Mesenchymal stem cell (in vitro differentiated cells and primary cell): ENCODE measurements around the gene SLC18A3.

Source experiments
- DNase-seq: peaks from one replicate; pipeline ENCODE4 v3.0.0-alpha.2; 2013
- H2AFZ ChIP-seq: one replicate; pipeline ENCODE4 v1.6.1; 2013; ENCODE audit warnings: low read depth, mild to moderate bottlenecking, control low read depth, inconsistent platforms, low read length, moderate library complexity
- H2AK5ac ChIP-seq: 2 replicates; pipeline ENCODE4 v1.6.1; 2013; ENCODE audit warnings: low read length, moderate library complexity, mild to moderate bottlenecking, inconsistent platforms; ENCODE audit not compliant: severe bottlenecking
- H2BK120ac ChIP-seq: one replicate; pipeline ENCODE4 v1.6.1; 2013; ENCODE audit warnings: low read depth, mild to moderate bottlenecking, inconsistent platforms, low read length, moderate library complexity
- H2BK12ac ChIP-seq, 2 experiments: one replicate each; pipeline ENCODE4 v1.6.1; 2013; ENCODE audit warnings: inconsistent platforms in 2 of 2, low read length in 2 of 2, mild to moderate bottlenecking in 2 of 2, moderate library complexity in 2 of 2, control low read depth in 1 of 2
- H2BK15ac ChIP-seq: one replicate; pipeline ENCODE4 v1.6.1; 2013; ENCODE audit warnings: mild to moderate bottlenecking, low read depth, inconsistent platforms; ENCODE audit not compliant: poor library complexity, severe bottlenecking
- H2BK5ac ChIP-seq: 2 replicates; pipeline ENCODE4 v1.6.1; 2013; ENCODE audit warnings: low read depth, mild to moderate bottlenecking, low read length, control low read depth, inconsistent platforms; ENCODE audit not compliant: poor library complexity, severe bottlenecking
- H3K14ac ChIP-seq, 2 experiments: one replicate each; pipeline ENCODE4 v1.6.1; 2013; ENCODE audit warnings: inconsistent platforms in 2 of 2, low read length in 2 of 2, control low read depth in 1 of 2, mild to moderate bottlenecking in 1 of 2, moderate library complexity in 1 of 2
- H3K18ac ChIP-seq, 2 experiments: one replicate each; pipeline ENCODE4 v1.6.1; 2013; ENCODE audit warnings: inconsistent platforms in 2 of 2, low read length in 2 of 2, control low read depth in 1 of 2, low read depth in 1 of 2, mild to moderate bottlenecking in 1 of 2
- H3K23ac ChIP-seq, 2 experiments: one replicate each; pipeline ENCODE4 v1.6.1; 2013; ENCODE audit warnings: inconsistent platforms in 2 of 2, low read length in 2 of 2, mild to moderate bottlenecking in 2 of 2, moderate library complexity in 2 of 2, control low read depth in 1 of 2
- H3K27ac ChIP-seq: 2 replicates; pipeline ENCODE4 v1.5.1; 2013; ENCODE audit warnings: mild to moderate bottlenecking, moderate library complexity, low read length, control low read depth, inconsistent platforms; ENCODE audit not compliant: poor library complexity, severe bottlenecking
- H3K27me3 ChIP-seq, 2 experiments: 2 replicates each; pipeline versions ENCODE4 v1.6.1 to v1.7.0; 2013; ENCODE audit warnings: low read length in 2 of 2, mild to moderate bottlenecking in 2 of 2, moderate library complexity in 2 of 2, control low read depth in 1 of 2, inconsistent platforms in 1 of 2; ENCODE audit not compliant: control insufficient read depth in 1 of 2, insufficient read depth in 1 of 2
- H3K36me3 ChIP-seq, 2 experiments: 2 replicates each; pipeline versions ENCODE4 v1.6.1 to v1.7.0; 2013; ENCODE audit warnings: low read length in 2 of 2, control low read depth in 1 of 2, inconsistent platforms in 1 of 2, low read depth in 1 of 2, mild to moderate bottlenecking in 1 of 2; ENCODE audit not compliant: insufficient read depth in 2 of 2, control insufficient read depth in 1 of 2
- H3K4ac ChIP-seq, 2 experiments: one replicate each; pipeline ENCODE4 v1.6.1; 2013; ENCODE audit warnings: inconsistent platforms in 2 of 2, low read length in 2 of 2, mild to moderate bottlenecking in 2 of 2, moderate library complexity in 2 of 2, control low read depth in 1 of 2, low read depth in 1 of 2
- H3K4me1 ChIP-seq: 2 replicates; pipeline ENCODE4 v1.6.1; 2013; ENCODE audit warnings: low read depth, low read length, control low read depth; ENCODE audit not compliant: control insufficient read depth, insufficient read depth
- H3K4me2 ChIP-seq: 2 replicates; pipeline ENCODE4 v1.6.1; 2013; ENCODE audit warnings: low read length, mild to moderate bottlenecking, inconsistent platforms; ENCODE audit not compliant: poor library complexity, severe bottlenecking
- H3K4me3 ChIP-seq, 2 experiments: 2 replicates each; pipeline versions ENCODE4 v1.5.1 to v1.7.0; 2013; ENCODE audit warnings: low read length in 2 of 2, mild to moderate bottlenecking in 2 of 2, control low read depth in 1 of 2, low read depth in 1 of 2; ENCODE audit not compliant: insufficient read depth in 1 of 2
- H3K79me1 ChIP-seq: replicated peaks from 2 replicates; pipeline ENCODE4 v1.6.1; 2013; ENCODE audit warnings: mild to moderate bottlenecking, control low read depth, low read length, inconsistent platforms; ENCODE audit not compliant: poor library complexity, severe bottlenecking
- H3K9ac ChIP-seq: 2 replicates; pipeline ENCODE4 v1.7.0; 2013; ENCODE audit warnings: mild to moderate bottlenecking, low read length, moderate library complexity
- H3K9me3 ChIP-seq: 2 replicates; pipeline ENCODE4 v1.7.0; 2013; ENCODE audit warnings: mild to moderate bottlenecking, low read length; ENCODE audit not compliant: control insufficient read depth
- H4K8ac ChIP-seq: one replicate; pipeline ENCODE4 v1.6.1; 2013; ENCODE audit warnings: inconsistent platforms, mild to moderate bottlenecking, low read length, moderate library complexity
- H4K91ac ChIP-seq: one replicate; pipeline ENCODE4 v1.6.1; 2013; ENCODE audit warnings: mild to moderate bottlenecking, low read length, inconsistent platforms
- WGBS: methylation state at CpG from one replicate; pipeline ENCODE4 v1.1.7; 2013; ENCODE audit warnings: mixed read lengths; 5-methylcytosine and 5-hydroxymethylcytosine counted together

SLC18A3 gene

DNA sequence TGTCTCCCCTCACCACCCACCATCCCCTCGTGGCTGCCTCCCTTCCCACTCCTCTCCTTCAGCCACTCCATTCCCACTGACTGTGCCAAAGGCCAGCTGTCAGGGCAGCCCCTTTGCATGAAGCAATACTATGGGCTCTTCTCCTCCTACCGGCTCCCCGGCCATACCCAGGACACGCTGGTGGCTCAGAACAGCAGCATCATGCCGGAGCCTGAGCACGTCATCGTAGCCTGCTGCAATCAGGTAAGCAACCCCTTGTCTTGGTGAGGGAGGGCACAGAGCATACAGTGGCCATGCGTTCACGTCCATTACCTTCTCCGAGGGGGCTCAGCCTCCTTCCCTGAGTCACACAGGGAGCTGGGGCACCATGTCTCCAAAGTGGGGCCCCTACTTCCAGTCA is 15.3 kb downstream of the SLC18A3 start:
- WGBS = 79% methylated on average over 10 of the region's 10 CpGs
- no peak overlapping the region for H4K8ac ChIP-seq

DNA sequence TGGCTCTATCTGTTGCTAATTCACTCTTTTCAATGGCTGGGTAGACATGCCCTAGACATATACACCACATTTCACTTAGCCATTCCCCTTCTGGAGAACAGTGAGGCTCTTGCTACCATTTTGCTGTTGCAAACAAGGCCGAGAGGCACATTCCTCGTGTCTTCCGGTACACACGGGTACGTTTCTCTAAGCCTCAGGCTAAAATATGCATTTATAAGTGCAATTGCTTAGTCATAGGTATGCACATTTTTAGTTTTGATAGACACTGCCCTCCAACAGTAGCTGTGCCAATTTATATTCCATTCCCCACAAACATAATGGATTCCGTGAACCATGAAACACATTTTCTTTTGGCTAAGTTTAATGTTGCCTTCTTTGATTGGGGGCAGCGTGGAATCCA is 16.9 kb downstream of the SLC18A3 start:
- Histone ChIP-seq H3K4me2 (no peak overlapping the region), H2BK12ac (no peak overlapping the region), H3K4ac (no peak overlapping the region), H3K4me3 (no peak overlapping the region), H3K27ac (no peak overlapping the region), H3K9me3 (no peaks in the 10 kb centered on the region), H3K27me3 (peaks cover 12 to 78% of the 10 kb centered on the region in 2 experiments), H2AK5ac (no peak overlapping the region), H2BK120ac (no peak overlapping the region), H3K79me1 (no peaks in the 10 kb centered on the region), H4K91ac (no peak overlapping the region), H3K18ac (no peak overlapping the region), H3K36me3 (no peaks in the 10 kb centered on the region), H2AFZ (no peak overlapping the region), H3K23ac (no peak overlapping the region), H2BK5ac (no peak overlapping the region), H2BK15ac (no peak overlapping the region), H3K14ac (no peak overlapping the region), H4K8ac (no peak overlapping the region), H3K4me1 (no peaks in the 10 kb centered on the region), H3K9ac (no peak overlapping the region)
- 68% methylated on average over 2 of the region's 7 CpGs for WGBS
- no peak for DNase-seq

More for the DNA sequence above, 15.3 kb downstream of the SLC18A3 start:
- Histone ChIP-seq H3K9ac (no peak overlapping the region), H3K23ac (no peak overlapping the region), H3K4ac (no peak overlapping the region), H3K4me1 (no peaks in the 10 kb centered on the region), H2BK5ac (no peak overlapping the region), H2BK12ac (no peak overlapping the region), H3K14ac (no peak overlapping the region), H4K91ac (no peak overlapping the region), H2AFZ (no peak overlapping the region), H3K36me3 (no peaks in the 10 kb centered on the region), H3K9me3 (no peaks in the 10 kb centered on the region), H2AK5ac (no peak overlapping the region), H3K4me2 (no peak overlapping the region), H3K79me1 (no peaks in the 10 kb centered on the region), H3K4me3 (no peak overlapping the region), H2BK15ac (no peak overlapping the region), H2BK120ac (no peak overlapping the region), H3K18ac (no peak overlapping the region), H3K27me3 (peaks cover 13 to 78% of the 10 kb centered on the region in 2 experiments), H3K27ac (no peak overlapping the region)
- no peak for DNase-seq

DNA sequence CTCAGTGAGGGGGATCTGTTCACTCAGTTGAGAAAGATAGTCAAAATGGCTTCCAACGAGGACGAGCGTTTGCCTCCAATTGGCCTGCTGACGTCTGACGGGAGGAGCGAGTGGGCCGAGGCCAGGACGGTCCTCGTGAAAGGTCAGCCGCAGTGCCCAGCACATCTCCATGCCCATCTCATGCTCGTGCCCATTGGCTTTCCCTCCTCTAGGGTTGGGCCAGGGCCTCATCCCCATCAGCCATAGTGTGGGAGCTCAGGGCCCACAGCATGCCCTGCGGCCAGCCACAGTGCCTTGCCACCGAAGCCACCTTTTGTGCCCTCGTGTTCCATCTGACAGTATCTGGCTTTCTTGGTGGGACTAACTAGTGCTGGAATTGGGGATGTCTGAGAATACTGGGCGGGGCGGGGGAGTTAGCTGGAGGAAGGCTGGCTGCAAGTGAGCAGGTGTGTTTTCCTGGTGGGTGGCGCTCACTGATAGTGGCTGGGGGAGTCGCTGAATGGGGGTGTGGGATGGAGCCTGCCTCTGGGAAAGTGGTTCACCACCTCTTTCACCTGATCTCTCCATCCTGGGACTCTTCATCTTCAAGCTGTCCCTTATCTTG is 17.6 kb downstream of the SLC18A3 start:
- Histone ChIP-seq H3K4me1 (peaks cover 3% of the 10 kb centered on the region), H4K91ac (no peak overlapping the region), H2BK5ac (no peak overlapping the region), H3K23ac (no peak overlapping the region), H3K18ac (no peak overlapping the region), H3K36me3 (no peaks in the 10 kb centered on the region), H2BK120ac (no peak overlapping the region), H3K14ac (no peak overlapping the region), H3K9me3 (no peaks in the 10 kb centered on the region), H3K9ac (no peak overlapping the region), H4K8ac (no peak overlapping the region), H2BK15ac (no peak overlapping the region), H2AK5ac (no peak overlapping the region), H3K4me3 (no peak overlapping the region), H3K4ac (no peak overlapping the region), H2BK12ac (no peak overlapping the region), H3K27ac (no peak overlapping the region), H3K27me3 (peaks cover 15 to 78% of the 10 kb centered on the region in 2 experiments), H2AFZ (no peak overlapping the region), H3K4me2 (no peak overlapping the region), H3K79me1 (no peaks in the 10 kb centered on the region)
- no peak for DNase-seq
- 88% methylated on average over 15 of the region's 18 CpGs for WGBS

DNA sequence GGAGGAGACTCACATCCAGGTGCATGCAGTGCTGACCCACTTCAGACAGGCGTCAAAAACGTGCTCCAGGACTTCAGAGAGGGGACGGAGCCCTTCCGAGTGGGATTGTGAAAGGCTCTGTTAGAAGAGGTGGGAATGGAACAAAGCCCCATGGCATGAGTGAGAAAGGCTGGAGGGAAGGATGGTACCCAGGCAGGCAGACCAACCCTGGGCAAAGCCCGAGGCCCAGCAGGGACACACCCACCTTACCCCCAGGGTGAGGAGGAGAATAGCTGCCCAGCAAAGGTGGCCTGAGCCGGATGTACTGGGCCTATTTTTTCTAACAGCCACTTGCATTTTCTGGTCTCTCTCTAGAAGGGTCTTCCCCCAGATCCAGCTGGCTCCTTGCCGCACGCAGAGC is 18.5 kb downstream of the SLC18A3 start:
- H3K9ac ChIP-seq = no peak overlapping the region
- H2BK12ac ChIP-seq = no peak overlapping the region
- H2BK5ac ChIP-seq = no peak overlapping the region
- no peaks in the 10 kb centered on the region for H3K9me3 ChIP-seq
- H3K36me3 ChIP-seq = no peaks in the 10 kb centered on the region
- no peak overlapping the region for H3K4ac ChIP-seq
- H2BK15ac ChIP-seq = no peak overlapping the region
- H3K23ac ChIP-seq = no peak overlapping the region
- no peak overlapping the region for H2AK5ac ChIP-seq
- H3K27me3 ChIP-seq = peaks cover 18 to 79% of the 10 kb centered on the region in 2 experiments
- no peak overlapping the region for H3K14ac ChIP-seq
- H2BK120ac ChIP-seq = no peak overlapping the region
- no peaks in the 10 kb centered on the region for H3K79me1 ChIP-seq
- peaks cover 5% of the 10 kb centered on the region for H3K4me1 ChIP-seq
- no peak for DNase-seq
- no peak overlapping the region for H3K27ac ChIP-seq
- H3K18ac ChIP-seq = no peak overlapping the region
- no peak overlapping the region for H3K4me2 ChIP-seq
- 86% methylated on average over 8 of the region's 8 CpGs for WGBS
- H4K91ac ChIP-seq = no peak overlapping the region
- H2AFZ ChIP-seq = no peak overlapping the region
- no peak overlapping the region for H4K8ac ChIP-seq
- H3K4me3 ChIP-seq = no peak overlapping the region
